Stomach (tissue), 4 donors: Measurements from ENCODE around the gene AP3D1.

Experiments used
- EP300 ChIP-seq: sonication (generic); formaldehyde crosslinking; IDR thresholded peaks from one replicate; pipeline ENCODE4 v1.6.1; 2017; ENCODE audit warnings: antibody characterized with exemption
- POLR2A ChIP-seq, 4 donors: fragments of 450-650 bp; IDR thresholded peaks; one replicate each; pipeline ENCODE4 v1.6.1; 2016; ENCODE audit warnings: antibody characterized with exemption in 4 of 4, control low read depth in 2 of 4, mild to moderate bottlenecking in 1 of 4, moderate library complexity in 1 of 4
- POLR2AphosphoS5 ChIP-seq, 3 donors: sonication (generic); formaldehyde crosslinking; IDR thresholded peaks; one replicate each; pipeline ENCODE4 v1.6.1; 2016; ENCODE audit warnings: antibody characterized with exemption in 3 of 3
- TF ChIP-seq, protein P1 (sequence below), 7 experiments: fragments of 450-650 bp in 4 of 7; fragments of 200-600 bp in 3 of 7; sonication (generic) in 3 of 7; IDR thresholded peaks; one replicate each; pipeline ENCODE4 v1.5.1; 2016 to 2019; ENCODE audit warnings: antibody characterized with exemption in 7 of 7, control low read depth in 2 of 7, mild to moderate bottlenecking in 1 of 7

DNA sequence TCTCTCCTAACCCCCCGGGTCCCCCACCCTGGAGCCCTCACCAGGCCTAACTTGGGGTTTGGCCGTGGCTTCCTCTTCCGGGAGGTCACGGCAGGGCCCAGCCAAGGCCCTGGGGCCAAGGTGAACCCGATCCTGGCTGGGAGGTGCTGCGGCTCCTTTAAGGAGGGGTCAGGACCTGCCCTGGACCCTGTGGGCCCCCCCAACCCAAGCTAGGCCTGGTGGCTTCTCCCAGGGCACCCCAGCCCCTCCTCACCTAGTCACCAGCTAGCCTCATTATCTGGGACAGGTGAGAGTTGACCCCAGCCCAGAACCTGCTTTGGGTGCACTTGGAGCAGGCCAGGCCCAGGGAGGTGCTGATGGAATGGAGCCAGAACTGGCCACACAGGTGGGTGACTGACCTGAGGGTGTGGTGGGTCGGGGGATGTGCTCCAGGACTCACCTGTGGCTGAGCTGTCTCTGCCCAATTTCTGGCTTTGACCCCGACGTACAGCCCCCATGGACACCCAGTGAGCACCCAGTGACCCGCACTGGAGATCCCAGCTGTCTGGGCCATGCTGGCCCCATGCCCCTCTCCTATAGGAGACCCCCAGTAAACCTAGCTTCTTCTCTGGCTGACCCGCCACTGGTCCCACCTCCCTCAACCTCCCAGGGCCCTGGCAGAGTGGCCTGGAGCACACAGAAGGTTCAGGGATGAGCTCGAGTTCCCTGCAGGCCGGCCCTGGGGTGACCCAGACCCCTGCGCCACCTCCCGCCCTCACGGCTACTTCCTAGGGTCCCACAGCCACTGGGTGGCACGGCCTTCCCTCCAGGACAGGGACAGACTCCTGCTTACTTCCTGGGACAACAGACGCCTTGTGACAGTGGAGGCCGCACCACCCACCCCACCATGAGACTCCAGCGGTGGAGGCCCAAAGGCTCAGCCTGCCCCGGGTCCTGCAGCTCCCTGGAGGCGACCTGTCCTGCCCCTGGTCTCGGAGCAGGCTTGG, 93.6 kb downstream of the AP3D1 start:
- no peak for TF ChIP-seq POLR2A (IDR thresholded peaks at IDR 0.05)
- no peak for TF ChIP-seq EP300
- TF ChIP-seq, protein P1, sequence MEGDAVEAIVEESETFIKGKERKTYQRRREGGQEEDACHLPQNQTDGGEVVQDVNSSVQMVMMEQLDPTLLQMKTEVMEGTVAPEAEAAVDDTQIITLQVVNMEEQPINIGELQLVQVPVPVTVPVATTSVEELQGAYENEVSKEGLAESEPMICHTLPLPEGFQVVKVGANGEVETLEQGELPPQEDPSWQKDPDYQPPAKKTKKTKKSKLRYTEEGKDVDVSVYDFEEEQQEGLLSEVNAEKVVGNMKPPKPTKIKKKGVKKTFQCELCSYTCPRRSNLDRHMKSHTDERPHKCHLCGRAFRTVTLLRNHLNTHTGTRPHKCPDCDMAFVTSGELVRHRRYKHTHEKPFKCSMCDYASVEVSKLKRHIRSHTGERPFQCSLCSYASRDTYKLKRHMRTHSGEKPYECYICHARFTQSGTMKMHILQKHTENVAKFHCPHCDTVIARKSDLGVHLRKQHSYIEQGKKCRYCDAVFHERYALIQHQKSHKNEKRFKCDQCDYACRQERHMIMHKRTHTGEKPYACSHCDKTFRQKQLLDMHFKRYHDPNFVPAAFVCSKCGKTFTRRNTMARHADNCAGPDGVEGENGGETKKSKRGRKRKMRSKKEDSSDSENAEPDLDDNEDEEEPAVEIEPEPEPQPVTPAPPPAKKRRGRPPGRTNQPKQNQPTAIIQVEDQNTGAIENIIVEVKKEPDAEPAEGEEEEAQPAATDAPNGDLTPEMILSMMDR (IDR thresholded peaks at IDR 0.05): no peak
- TF ChIP-seq POLR2AphosphoS5 (IDR thresholded peaks at IDR 0.05): no peak
